IMR-90 (cell line): ENCODE data around the gene SNRPD1.

Source experiments
- BHLHE40 ChIP-seq: fragments of 150-350 bp; IDR thresholded peaks from 2 replicates; pipeline ENCODE4 v1.6.1; 2016; ENCODE audit warnings: mild to moderate bottlenecking, low read depth, low read length
- CEBPB ChIP-seq: IDR thresholded peaks from 2 replicates; pipeline ENCODE4 v1.6.1; 2012; ENCODE audit warnings: low read depth, low read length, improper control_type of control experiment
- CHD1 ChIP-seq: IDR thresholded peaks from 2 replicates; pipeline ENCODE4 v1.6.1; 2012; ENCODE audit warnings: low read depth, low read length, improper control_type of control experiment
- CTCF ChIP-seq: conservative IDR thresholded peaks from 2 replicates; pipeline ENCODE4 v1.5.1; 2012; ENCODE audit warnings: mild to moderate bottlenecking, low read depth, low read length, improper control_type of control experiment
- ELK1 ChIP-seq: fragments of 150-350 bp; IDR thresholded peaks from 2 replicates; pipeline ENCODE4 v1.6.1; 2016; ENCODE audit warnings: low read depth, mild to moderate bottlenecking, low read length, moderate library complexity, borderline replicate concordance
- FOS ChIP-seq: fragments of 150-350 bp; IDR thresholded peaks from 2 replicates; pipeline ENCODE4 v1.6.1; 2016; ENCODE audit warnings: low read depth, low read length
- MAFK ChIP-seq: IDR thresholded peaks from 2 replicates; pipeline ENCODE4 v1.6.1; 2012; ENCODE audit warnings: low read depth, low read length, improper control_type of control experiment
- MXI1 ChIP-seq: IDR thresholded peaks from 2 replicates; pipeline ENCODE4 v1.6.1; 2012; ENCODE audit warnings: low read depth, mild to moderate bottlenecking, low read length, moderate library complexity, borderline replicate concordance
- NFE2L2 ChIP-seq: fragments of 150-350 bp; IDR thresholded peaks from 2 replicates; pipeline ENCODE4 v1.6.1; 2016; ENCODE audit warnings: low read depth, mild to moderate bottlenecking, low read length
- POLR2A ChIP-seq: IDR thresholded peaks from 2 replicates; pipeline ENCODE4 v1.6.1; 2012; ENCODE audit warnings: mild to moderate bottlenecking, low read depth, low read length
- RAD21 ChIP-seq: IDR thresholded peaks from 2 replicates; pipeline ENCODE4 v1.6.1; 2012; ENCODE audit warnings: low read length, improper control_type of control experiment
- RCOR1 ChIP-seq: IDR thresholded peaks from 2 replicates; pipeline ENCODE4 v1.6.1; 2012; ENCODE audit warnings: mild to moderate bottlenecking, low read length, improper control_type of control experiment; ENCODE audit not compliant: insufficient replicate concordance
- SMC3 ChIP-seq: fragments of 150-350 bp; IDR thresholded peaks from 2 replicates; pipeline ENCODE4 v1.6.1; 2016; ENCODE audit warnings: low read depth, mild to moderate bottlenecking, antibody characterized with exemption, low read length, moderate library complexity
- USF2 ChIP-seq: fragments of 150-350 bp; IDR thresholded peaks from 2 replicates; pipeline ENCODE4 v1.6.1; 2017; ENCODE audit warnings: mild to moderate bottlenecking, antibody characterized with exemption, low read length, low read depth

- no peak for TF ChIP-seq CTCF
- TF ChIP-seq RCOR1 = no peak
- no peak for TF ChIP-seq USF2
- TF ChIP-seq SMC3 = no peak
- TF ChIP-seq ELK1 = no peak
- no peak for TF ChIP-seq POLR2A
- no peak for TF ChIP-seq RAD21
- no peak for TF ChIP-seq CHD1
- TF ChIP-seq MXI1 = no peak
- no peak for TF ChIP-seq CEBPB
- TF ChIP-seq NFE2L2 = no peak
- TF ChIP-seq BHLHE40 = no peak
- TF ChIP-seq MAFK = no peak
- peak; percentile 40; the same call in 1 of the 2 replicates for TF ChIP-seq FOS
These were observed 44.3 kb downstream of the SNRPD1 start for GRCh38 chr18:21656402-21656801.
